Stimulated activated CD4-positive, alpha-beta T cell treated with anti-CD3 and anti-CD28 coated beads, Interleukin-4, amount 100 ng/mL, for 24 hours (primary cell): ENCODE measurements around the gene GSTA2.
"Not testable (repeated sequence)": the region's sequence is repeated elsewhere in the genome, so short reads cannot be mapped to it uniquely, and the experiment has no call there.

ENCODE experiments used
- DNase-seq: peaks from one replicate; pipeline ENCODE4 v3.0.0-alpha.2; 2020

Gene GSTA2

GRCh38 chr6:52759085-52759484 is 4.2 kb downstream of the GSTA2 start:
- DNase-seq: no peak

- not testable (repeated sequence) for DNase-seq
Observed at GRCh38 chr6:52757651-52758338, 5.5 kb downstream of the GSTA2 start.

GRCh38 chr6:52754443-52754842 is 8.8 kb downstream of the GSTA2 start:
- DNase-seq: no peak

GRCh38 chr6:52753137-52753536 is 10.1 kb downstream of the GSTA2 start:
- DNase-seq: not testable (repeated sequence)

GRCh38 chr6:52752310-52752709 is 11.0 kb downstream of the GSTA2 start:
- no peak for DNase-seq

GRCh38 chr6:52749556-52750152 is 13.6 kb downstream of the GSTA2 start:
- no peak for DNase-seq

- not testable (repeated sequence) for DNase-seq
Observed at GRCh38 chr6:52747301-52747700, 16.0 kb downstream of the GSTA2 start.

- no peak for DNase-seq
Observed at GRCh38 chr6:52746213-52746612, 17.1 kb downstream of the GSTA2 start.

- DNase-seq: no peak
Observed at GRCh38 chr6:52745764-52746201, 17.5 kb downstream of the GSTA2 start.

- no peak for DNase-seq
Observed at GRCh38 chr6:52741872-52742271, 21.4 kb downstream of the GSTA2 start.

- no peak for DNase-seq
Observed at GRCh38 chr6:52739627-52740026, 23.6 kb downstream of the GSTA2 start.

GRCh38 chr6:52739134-52739533 is 24.1 kb downstream of the GSTA2 start:
- DNase-seq: no peak

GRCh38 chr6:52736145-52736544 is 27.1 kb downstream of the GSTA2 start:
- DNase-seq: no peak

- no peak for DNase-seq
Observed at GRCh38 chr6:52735071-52735470, 28.2 kb downstream of the GSTA2 start.

- no peak for DNase-seq
Observed at GRCh38 chr6:52734072-52734471, 29.2 kb downstream of the GSTA2 start.

GRCh38 chr6:52733172-52733571 is 30.1 kb downstream of the GSTA2 start:
- no peak for DNase-seq

- DNase-seq: no peak
Observed at GRCh38 chr6:52731719-52732118, 31.6 kb downstream of the GSTA2 start.

GRCh38 chr6:52729576-52729975 is 33.7 kb downstream of the GSTA2 start:
- DNase-seq: no peak

- DNase-seq: no peak
Observed at GRCh38 chr6:52728394-52728793, 34.9 kb downstream of the GSTA2 start.

GRCh38 chr6:52727908-52728307 is 35.4 kb downstream of the GSTA2 start:
- DNase-seq: no peak

- DNase-seq: no peak
Observed at GRCh38 chr6:52726741-52727535, 36.3 kb downstream of the GSTA2 start.

GRCh38 chr6:52726193-52726542 is 37.1 kb downstream of the GSTA2 start:
- no peak for DNase-seq

- no peak for DNase-seq
Observed at GRCh38 chr6:52725535-52726192, 37.6 kb downstream of the GSTA2 start.

- DNase-seq: no peak
Observed at GRCh38 chr6:52725143-52725534, 38.1 kb downstream of the GSTA2 start.
